OCI-LY7 (cell line): ENCODE measurements around the gene PGAP1. TPM values are rescaled to one million over a fixed set of nuclear protein-coding genes. Genes with fewer than 3 reads are reported as not detected.

Experiments used
- BruUV-seq: library from RNA; stranded (reverse); fragments of 400-500 nt; replicated peaks from 2 replicates; lab custom pipeline; 2021; lab: Mats Ljungman, UMichigan
- CTCF ChIA-PET: fragments of 300-600 bp; sonication (Branson Sonifier 250); formaldehyde crosslinking; loops from one replicate; lab custom pipeline; 2022; ENCODE audit warnings: antibody characterized with exemption; ENCODE audit not compliant: unreplicated experiment; lab: Charles Lee
- POLR2A ChIA-PET: fragments of 300-600 bp; sonication (Branson Sonifier 250); formaldehyde crosslinking; loops from one replicate; lab custom pipeline; 2022; ENCODE audit warnings: antibody characterized with exemption; lab: Charles Lee
- DNase-seq: peaks from one replicate; pipeline ENCODE4 v3.0.0-alpha.2; 2015; ENCODE audit warnings: low spot score
- H2AFZ ChIP-seq: fragments of 200-600 bp; sonication (generic), shearing (Covaris generic); 2 replicates; pipeline ENCODE4 v1.6.1; 2014; ENCODE audit warnings: mild to moderate bottlenecking, antibody characterized with exemption, low read length, moderate library complexity
- H3K27ac ChIP-seq: fragments of 200-600 bp; sonication (generic); 2 replicates; pipeline ENCODE4 v1.5.1; 2014; ENCODE audit warnings: mixed run types, low read depth, mild to moderate bottlenecking, moderate library complexity, low read length, inconsistent platforms; ENCODE audit not compliant: poor library complexity, severe bottlenecking
- H3K36me3 ChIP-seq: fragments of 200-600 bp; sonication (generic); 2 replicates; pipeline ENCODE4 v1.6.1; 2014; ENCODE audit warnings: mild to moderate bottlenecking, antibody characterized with exemption, low read length, moderate library complexity, mixed read lengths; ENCODE audit not compliant: insufficient read depth
- H3K4me1 ChIP-seq: fragments of 200-600 bp; sonication (generic); 2 replicates; pipeline ENCODE4 v1.5.1; 2014; ENCODE audit warnings: mild to moderate bottlenecking, low read length; ENCODE audit not compliant: insufficient read depth, poor library complexity, severe bottlenecking
- H3K4me2 ChIP-seq: fragments of 200-600 bp; sonication (generic); 2 replicates; pipeline ENCODE4 v1.6.1; 2014; ENCODE audit warnings: mild to moderate bottlenecking, low read length
- H3K4me3 ChIP-seq: fragments of 200-600 bp; sonication (generic); 2 replicates; pipeline ENCODE4 v1.5.1; 2014; ENCODE audit warnings: mild to moderate bottlenecking, low read depth, low read length; ENCODE audit not compliant: poor library complexity, severe bottlenecking
- H3K79me2 ChIP-seq: fragments of 200-600 bp; sonication (generic); 2 replicates; pipeline ENCODE4 v1.6.1; 2016; ENCODE audit warnings: low read depth, mild to moderate bottlenecking, low read length, moderate library complexity, mixed read lengths; ENCODE audit not compliant: insufficient read depth
- H3K9me2 ChIP-seq: fragments of 200-600 bp; sonication (generic); 2 replicates; pipeline ENCODE4 v1.6.1; 2016; ENCODE audit warnings: mild to moderate bottlenecking, low read length, mixed read lengths; ENCODE audit not compliant: insufficient read depth
- H3K9me3 ChIP-seq: fragments of 200-600 bp; sonication (generic); 2 replicates; pipeline ENCODE4 v1.6.1; 2014; ENCODE audit warnings: mild to moderate bottlenecking, mixed run types, low read length, mixed read lengths
- H4K20me1 ChIP-seq: fragments of 200-600 bp; sonication (generic); 2 replicates; pipeline ENCODE4 v1.6.1; 2014; ENCODE audit warnings: mild to moderate bottlenecking, antibody characterized with exemption, low read length, moderate library complexity, mixed read lengths; ENCODE audit not compliant: insufficient read depth
- EZH2phosphoT487 ChIP-seq: fragments of 200-600 bp; sonication (generic); IDR thresholded peaks from 2 replicates; pipeline ENCODE4 v1.6.1; 2018; ENCODE audit warnings: low read depth, borderline replicate concordance, mild to moderate bottlenecking, mixed run types, antibody characterized with exemption, low read length, moderate library complexity, mixed read lengths
- intact Hi-C: fragments of 100-400 bp; cut with micrococcal nuclease; formaldehyde crosslinking; loops from one replicate; pipeline ENCODE4 v1.10.0; 2022; ENCODE audit not compliant: unreplicated experiment
- total RNA-seq, 2 experiments: library from RNA; depleted of rRNA in 1 of 2; stranded (reverse); fragments of >200 nt in 1 of 2; shearing (Covaris generic) in 1 of 2; gene quantifications; 2 replicates each; pipeline ENCODE4 v1.2.3, GENCODE V29; 2014 to 2022
- TF ChIP-seq, protein P1 (sequence below): fragments of 200-600 bp; sonication (generic); conservative IDR thresholded peaks from 2 replicates; pipeline ENCODE4 v1.5.1; 2014; ENCODE audit warnings: mild to moderate bottlenecking, antibody characterized with exemption, low read length, moderate library complexity, mixed read lengths

Gene PGAP1
- total RNA-seq, 2 experiments from 2014 or later = 0.54 to 1.9 TPM

DNA sequence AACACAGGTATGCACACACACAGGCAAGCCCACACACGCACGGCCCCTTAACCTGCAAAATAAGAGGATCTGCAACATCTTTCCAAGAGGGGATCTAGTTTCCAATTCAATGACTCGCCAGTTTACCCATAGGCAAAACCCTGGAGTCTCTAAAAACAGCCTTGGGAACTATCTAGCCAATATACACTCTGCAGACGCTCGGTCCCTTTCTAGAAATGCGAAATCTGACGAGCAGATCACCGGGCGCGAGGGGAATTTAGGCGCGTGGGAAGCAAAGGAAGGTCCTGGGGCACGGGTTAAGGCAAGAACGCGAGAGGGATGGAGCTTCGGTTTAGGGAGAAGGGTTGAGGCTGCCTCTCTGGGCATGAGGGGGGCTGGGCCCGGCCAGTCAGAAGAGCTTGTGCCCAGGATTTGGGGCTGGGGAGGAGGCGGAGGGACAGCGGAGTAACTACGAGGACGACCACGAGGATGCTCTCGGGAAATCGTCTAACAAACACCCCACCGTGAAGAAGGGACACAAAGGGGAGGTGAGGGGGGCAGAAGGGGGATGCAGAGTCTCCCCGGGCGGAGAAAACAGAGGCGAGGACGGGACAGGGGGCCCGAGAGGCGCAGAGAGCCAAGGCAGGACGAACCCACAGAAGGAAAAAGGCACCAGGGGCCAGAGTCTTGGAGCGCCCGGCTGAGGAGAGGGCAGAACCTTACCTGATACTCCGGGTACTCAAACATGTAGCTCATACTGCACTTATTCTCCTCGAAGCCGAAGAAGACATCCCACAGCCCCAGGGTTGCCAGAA, 542 bp downstream of the PGAP1 start:
- Histone ChIP-seq H3K36me3 (no peaks in the 10 kb centered on the region), H3K4me3 (peak overlapping the region; percentile 71), H3K4me1 (peaks cover 12% of the 10 kb centered on the region), H4K20me1 (no peaks in the 10 kb centered on the region), H3K4me2 (peak overlapping the region; percentile 96), H3K27ac (no peak overlapping the region), H3K9me2 (no peaks in the 10 kb centered on the region), H3K9me3 (no peaks in the 10 kb centered on the region), H3K79me2 (no peaks in the 10 kb centered on the region), H2AFZ (peak overlapping the region; percentile 95)
- ChIA-PET CTCF (no interaction called here), POLR2A (interaction anchor here (0.6 to 2.2 kb wide), 8 partner anchors 9 to 689 kb away, joined by 3 to 10 read pairs (median 4); no protein-coding TSS in a partner anchor)
- DNase-seq = peak; percentile 9
- no TSS peak for BruUV-seq
- intact Hi-C loops = loop anchor here (1.0 kb wide), 1 partner anchor 127 kb away; the partner anchor contains the start of gene GTF3C3
- TF ChIP-seq, protein P1, sequence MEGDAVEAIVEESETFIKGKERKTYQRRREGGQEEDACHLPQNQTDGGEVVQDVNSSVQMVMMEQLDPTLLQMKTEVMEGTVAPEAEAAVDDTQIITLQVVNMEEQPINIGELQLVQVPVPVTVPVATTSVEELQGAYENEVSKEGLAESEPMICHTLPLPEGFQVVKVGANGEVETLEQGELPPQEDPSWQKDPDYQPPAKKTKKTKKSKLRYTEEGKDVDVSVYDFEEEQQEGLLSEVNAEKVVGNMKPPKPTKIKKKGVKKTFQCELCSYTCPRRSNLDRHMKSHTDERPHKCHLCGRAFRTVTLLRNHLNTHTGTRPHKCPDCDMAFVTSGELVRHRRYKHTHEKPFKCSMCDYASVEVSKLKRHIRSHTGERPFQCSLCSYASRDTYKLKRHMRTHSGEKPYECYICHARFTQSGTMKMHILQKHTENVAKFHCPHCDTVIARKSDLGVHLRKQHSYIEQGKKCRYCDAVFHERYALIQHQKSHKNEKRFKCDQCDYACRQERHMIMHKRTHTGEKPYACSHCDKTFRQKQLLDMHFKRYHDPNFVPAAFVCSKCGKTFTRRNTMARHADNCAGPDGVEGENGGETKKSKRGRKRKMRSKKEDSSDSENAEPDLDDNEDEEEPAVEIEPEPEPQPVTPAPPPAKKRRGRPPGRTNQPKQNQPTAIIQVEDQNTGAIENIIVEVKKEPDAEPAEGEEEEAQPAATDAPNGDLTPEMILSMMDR = no peak
- TF ChIP-seq EZH2phosphoT487 = no peak

GRCh38 chr2:196925051-196925767, 1.3 kb downstream of the PGAP1 start:
- Histone ChIP-seq H4K20me1 (no peaks in the 10 kb centered on the region), H3K4me3 (peak overlapping the region; percentile 71), H3K9me3 (no peaks in the 10 kb centered on the region), H2AFZ (peak overlapping the region; percentile 95; the same call in 1 of the 2 replicates), H3K4me1 (peaks cover 12% of the 10 kb centered on the region), H3K4me2 (peak overlapping the region; percentile 96), H3K36me3 (no peaks in the 10 kb centered on the region), H3K79me2 (no peaks in the 10 kb centered on the region), H3K27ac (no peak overlapping the region), H3K9me2 (no peaks in the 10 kb centered on the region)
- BruUV-seq = TSS peak; percentile 50
- TF ChIP-seq, protein P1 = no peak
- TF ChIP-seq EZH2phosphoT487 = peak; percentile 35; the same call in 1 of the 2 replicates
- ChIA-PET POLR2A (interaction anchor here (0.6 to 2.2 kb wide), 10 partner anchors 10 to 581 kb away, joined by 3 to 10 read pairs (median 4); no protein-coding TSS in a partner anchor), CTCF (no interaction called here)
- intact Hi-C loops = loop anchor here (1.0 kb wide), 1 partner anchor 126 kb away; the partner anchor contains the start of gene GTF3C3
- no peak for DNase-seq
